ENCODE data around the gene CPSF6. TPM values are rescaled to one million over a fixed set of nuclear protein-coding genes. Genes with fewer than 3 reads are reported as not detected.

The CPSF6 gene
- total and polyA plus RNA-seq, 2 of the 4 experiments (the other 2 are of a cell fraction): 9.1 to 39.3 TPM

DNA sequence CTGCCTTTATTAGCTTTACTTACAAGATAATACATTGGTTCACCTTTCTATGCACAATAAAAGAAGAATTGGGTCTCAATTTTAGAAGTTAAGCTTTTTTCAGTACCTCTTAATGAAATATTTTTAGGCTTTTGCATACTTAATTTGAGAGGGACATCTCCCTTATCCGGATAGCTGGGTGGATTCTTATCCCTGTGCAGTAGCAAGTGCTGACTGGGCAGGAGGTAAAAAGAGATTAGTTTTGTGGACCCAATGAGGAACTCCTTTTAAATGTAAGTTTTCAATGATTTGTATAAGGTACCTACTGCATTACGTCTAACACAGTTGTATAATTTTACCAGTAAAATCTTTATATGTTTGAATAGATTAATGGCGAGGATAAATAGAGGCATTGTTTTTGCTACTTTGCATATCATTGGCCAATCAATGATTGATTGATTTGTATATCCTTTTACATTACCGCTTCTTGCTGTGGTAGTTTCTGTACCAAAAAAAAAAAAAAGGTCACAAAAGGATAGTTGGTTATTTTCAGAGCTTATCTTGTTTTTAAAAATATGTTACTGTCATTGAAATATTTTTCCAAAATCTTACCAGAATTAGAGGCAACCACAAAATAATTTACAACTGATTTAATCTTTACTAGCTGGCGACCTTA is 2.2 kb downstream of the CPSF6 start:
- no peak overlapping the region for H4K8ac ChIP-seq (ENCODE audit: low read depth in 2 of 2, low read length in 2 of 2)
- no peak overlapping the region for H2AFZ ChIP-seq (replicated peaks; ENCODE audit: low read length, poor library complexity)
- no peak overlapping the region for H3K18ac ChIP-seq (ENCODE audit: low read depth, low read length)
- H2BK15ac ChIP-seq (ENCODE audit: low read depth, low read length): no peak overlapping the region
- no peak overlapping the region for H3K14ac ChIP-seq (replicated peaks; ENCODE audit: low read depth, low read length)
- no peaks in the 10 kb centered on the region for H3K27me3 ChIP-seq (ENCODE audit: control insufficient read depth, insufficient read depth, low read length)
- no TSS peak for BruUV-seq (replicated peaks)
- H2AK5ac ChIP-seq (ENCODE audit: low read depth, low read length): no peak overlapping the region
- peaks cover 2% of the 10 kb centered on the region; the same call in 1 of the 2 replicates for H3K36me3 ChIP-seq (ENCODE audit: control insufficient read depth, insufficient read depth, low read length)
- H3K4me2 ChIP-seq (ENCODE audit: low read depth, low read length): peak overlapping the region; percentile 79
- no peak overlapping the region for H4K5ac ChIP-seq (ENCODE audit: low read depth, low read length)
- no peak overlapping the region for H3K56ac ChIP-seq (ENCODE audit: extremely low read depth, insufficient read depth, low read length)
- TF ChIP-seq MAFK (IDR thresholded peaks at IDR 0.05; ENCODE audit: low read depth, low read length): peak; percentile 49
- TF ChIP-seq RCOR1 (IDR thresholded peaks at IDR 0.05; ENCODE audit: insufficient replicate concordance, low read length): no peak
- H3K23ac ChIP-seq (ENCODE audit: low read depth, low read length): peak overlapping the region; percentile 60; the same call in 1 of the 2 replicates
- H2BK5ac ChIP-seq (ENCODE audit: low read depth, low read length, poor library complexity, severe bottlenecking): no peak overlapping the region
- H4K91ac ChIP-seq (ENCODE audit: insufficient read depth, low read depth, low read length): no peak overlapping the region
- no peak overlapping the region for H2BK20ac ChIP-seq (ENCODE audit: low read depth, low read length)
- DNase-seq (peak; percentile 10), ATAC-seq (ENCODE audit: low read depth) (no peak)
- H2BK120ac ChIP-seq (ENCODE audit: low read depth, low read length): no peak overlapping the region
- H3K79me1 ChIP-seq (ENCODE audit: low read depth in 1 of 2, low read length in 2 of 2): peaks cover 0 to 32% of the 10 kb centered on the region in 2 experiments; a peak in 2 of 4 replicates
- peaks cover 59% of the 10 kb centered on the region for H4K20me1 ChIP-seq (ENCODE audit: insufficient read depth, low read length)
- no CpG with 5 or more reads among the region's 5 CpGs for WGBS, 2 experiments (ENCODE audit: extremely low coverage in 2 of 2, insufficient read length in 1 of 2)
- no peak overlapping the region for H3K27ac ChIP-seq (ENCODE audit: insufficient read depth, low read length)
- H3K9me1 ChIP-seq (ENCODE audit: insufficient read depth, low read length): peaks cover 17% of the 10 kb centered on the region
- CTCF ChIA-PET: interaction anchor here (0.7 kb wide), 1 partner anchor 12 kb away, joined by 3 read pairs; no protein-coding TSS in a partner anchor
- intact Hi-C loops (cut with micrococcal nuclease): no loop called here
- dilution Hi-C loops (cut with HindIII; ENCODE audit: low sequenced_read_pairs, unreplicated experiment): no loop called here
- H3K9me3 ChIP-seq (ENCODE audit: control insufficient read depth, insufficient read depth, low read length): no peaks in the 10 kb centered on the region
- no peak overlapping the region for H3K4ac ChIP-seq (ENCODE audit: low read depth, low read length)
- peak overlapping the region; percentile 27 for H3K4me3 ChIP-seq (ENCODE audit: insufficient read depth, low read depth, low read length)
- in situ Hi-C loops (cut with MboI; ENCODE audit: low sequenced_read_pairs): loop anchor here (10.0 kb wide), 1 partner anchor 377 kb away; no protein-coding TSS in a partner anchor
- H2AK9ac ChIP-seq (replicated peaks; ENCODE audit: low read depth, low read length, poor library complexity): no peak overlapping the region
- H3K9ac ChIP-seq (ENCODE audit: low read depth, low read length): no peak overlapping the region
- POLR2A ChIA-PET (ENCODE audit: unreplicated experiment): interaction anchor here (0.5 to 0.6 kb wide), 2 partner anchors 26 to 221 kb away, joined by 4 to 7 read pairs; no protein-coding TSS in a partner anchor
- H3K4me1 ChIP-seq (ENCODE audit: control insufficient read depth, insufficient read depth, low read length): peaks cover 5% of the 10 kb centered on the region

Measured in IMR-90 (cell line).